GM13976 (cell line): ENCODE results near the gene PROB1.
A peak's percentile ranks its signal among the peaks of the same experiment; 100 is the strongest.

ENCODE experiments used
- DNase-seq: peaks from one replicate; pipeline ENCODE4 v3.0.0; 2012; ENCODE audit warnings: low spot score
- in situ Hi-C: fragments of 300-500 bp; cut with MboI; formaldehyde crosslinking; loops from one replicate; pipeline ENCODE4 v1.12.0; 2022; ENCODE audit warnings: low sequenced_read_pairs, mixed read lengths, inconsistent platforms; ENCODE audit not compliant: unreplicated experiment
- TF ChIP-seq, protein P1 (sequence below): IDR thresholded peaks from 2 replicates; pipeline ENCODE4 v1.5.1; 2012; ENCODE audit warnings: borderline replicate concordance, mild to moderate bottlenecking; ENCODE audit not compliant: insufficient read depth; ENCODE audit errors: extremely low read depth, missing control alignments, control extremely low read depth

Gene PROB1

DNA sequence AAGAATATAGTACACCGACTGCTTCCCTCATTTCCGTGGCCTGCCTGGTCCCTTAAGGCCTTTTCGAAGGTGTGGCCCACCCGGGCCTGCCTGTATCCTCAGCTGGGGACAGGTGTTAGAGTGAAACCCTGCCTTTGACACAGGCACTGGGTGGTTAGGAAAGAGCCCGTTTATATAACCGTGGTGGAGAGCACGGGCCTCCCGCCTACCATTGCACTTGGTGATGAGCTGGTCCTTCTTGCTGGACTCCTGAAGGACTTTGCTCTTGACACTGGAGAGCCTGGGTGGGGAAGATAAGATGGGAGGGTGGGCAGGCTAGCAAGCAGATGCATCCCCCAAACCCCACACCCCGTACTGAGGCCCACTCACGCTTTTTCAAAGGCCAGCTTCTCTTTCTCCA, 6.6 kb upstream of the PROB1 start:
- in situ Hi-C loops, result loop anchor here (25.0 kb wide), 1 partner anchor 361 kb away; no protein-coding TSS in a partner anchor
- DNase-seq, result no peak

DNA sequence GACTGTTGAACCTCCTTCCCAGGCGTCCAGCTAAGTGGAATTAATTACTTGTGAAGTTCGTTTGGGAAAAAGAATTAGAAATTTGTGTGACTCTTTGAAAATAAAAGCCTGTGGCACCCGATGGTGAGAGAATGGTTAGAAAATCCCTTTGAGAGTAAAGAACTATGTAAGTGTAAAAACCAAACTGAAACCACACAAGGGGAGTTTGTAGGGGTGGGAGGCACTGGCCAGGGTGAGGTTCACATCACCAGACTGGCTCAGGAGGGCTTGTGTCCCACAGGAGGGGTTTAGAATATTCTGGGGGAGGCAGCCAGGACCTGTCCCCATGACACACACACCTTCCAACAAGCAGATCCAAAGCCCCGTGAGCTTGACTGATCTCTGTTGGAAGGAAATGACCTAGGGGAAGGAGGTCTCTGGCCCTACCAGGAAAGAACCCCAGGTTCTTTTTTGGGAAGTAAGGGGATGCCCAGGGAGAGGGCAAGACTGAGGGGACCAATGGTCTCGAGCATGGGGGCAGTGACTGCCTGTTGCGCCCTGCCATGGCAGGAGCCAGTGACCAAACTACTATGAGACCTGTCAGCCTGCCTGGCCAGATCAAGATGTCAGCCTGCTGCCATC, 4.7 kb upstream of the PROB1 start:
- DNase-seq, result peak; percentile 80
- TF ChIP-seq, protein P1, sequence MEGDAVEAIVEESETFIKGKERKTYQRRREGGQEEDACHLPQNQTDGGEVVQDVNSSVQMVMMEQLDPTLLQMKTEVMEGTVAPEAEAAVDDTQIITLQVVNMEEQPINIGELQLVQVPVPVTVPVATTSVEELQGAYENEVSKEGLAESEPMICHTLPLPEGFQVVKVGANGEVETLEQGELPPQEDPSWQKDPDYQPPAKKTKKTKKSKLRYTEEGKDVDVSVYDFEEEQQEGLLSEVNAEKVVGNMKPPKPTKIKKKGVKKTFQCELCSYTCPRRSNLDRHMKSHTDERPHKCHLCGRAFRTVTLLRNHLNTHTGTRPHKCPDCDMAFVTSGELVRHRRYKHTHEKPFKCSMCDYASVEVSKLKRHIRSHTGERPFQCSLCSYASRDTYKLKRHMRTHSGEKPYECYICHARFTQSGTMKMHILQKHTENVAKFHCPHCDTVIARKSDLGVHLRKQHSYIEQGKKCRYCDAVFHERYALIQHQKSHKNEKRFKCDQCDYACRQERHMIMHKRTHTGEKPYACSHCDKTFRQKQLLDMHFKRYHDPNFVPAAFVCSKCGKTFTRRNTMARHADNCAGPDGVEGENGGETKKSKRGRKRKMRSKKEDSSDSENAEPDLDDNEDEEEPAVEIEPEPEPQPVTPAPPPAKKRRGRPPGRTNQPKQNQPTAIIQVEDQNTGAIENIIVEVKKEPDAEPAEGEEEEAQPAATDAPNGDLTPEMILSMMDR, result no peak
- in situ Hi-C loops, result loop anchor here (25.0 kb wide), 1 partner anchor 363 kb away; no protein-coding TSS in a partner anchor

More for the DNA sequence above, 6.6 kb upstream of the PROB1 start:
- TF ChIP-seq, protein P1, result no peak

DNA sequence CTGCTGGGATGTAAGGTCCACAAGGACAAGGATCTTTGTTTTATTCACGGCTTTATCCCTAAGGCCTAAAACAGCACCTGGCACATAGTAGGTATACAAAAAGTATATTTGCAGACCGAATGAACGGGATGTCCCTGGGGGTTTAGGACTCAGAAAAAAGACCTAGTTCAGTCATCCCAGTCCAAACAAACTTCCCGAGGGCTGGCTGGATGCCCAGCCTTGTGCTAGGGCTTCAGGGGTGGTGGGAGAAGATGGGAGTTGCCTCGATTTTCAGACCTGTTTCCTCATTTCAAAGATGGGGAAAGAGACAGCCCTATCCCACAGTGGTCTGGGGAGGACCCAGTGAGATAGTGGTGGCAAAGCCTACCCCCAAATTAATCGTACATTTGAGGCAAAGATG, 3.0 kb upstream of the PROB1 start:
- no peak for DNase-seq
- in situ Hi-C loops, result no loop called here
- TF ChIP-seq, protein P1, result no peak

DNA sequence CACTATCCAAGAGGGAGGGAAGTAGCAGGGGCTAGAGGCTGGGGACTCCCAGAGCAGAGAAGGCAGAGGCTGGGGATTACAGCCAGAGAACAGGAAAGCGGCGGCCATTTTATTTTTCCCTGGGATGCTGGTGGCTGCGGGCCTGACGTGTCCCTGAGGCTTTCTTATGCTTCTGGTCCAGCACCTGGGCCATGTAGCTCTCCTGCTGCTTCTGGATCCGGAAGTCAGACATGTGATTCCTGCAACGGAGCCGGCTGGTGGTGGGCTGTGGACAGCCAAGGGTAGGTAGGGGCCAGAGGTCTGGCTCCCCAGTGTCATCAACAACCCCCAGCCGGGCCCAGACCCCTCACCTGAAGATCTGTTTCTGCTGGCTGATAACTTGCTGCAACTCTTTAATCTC, 1.8 kb upstream of the PROB1 start:
- TF ChIP-seq, protein P1, result no peak
- in situ Hi-C loops, result no loop called here

DNA sequence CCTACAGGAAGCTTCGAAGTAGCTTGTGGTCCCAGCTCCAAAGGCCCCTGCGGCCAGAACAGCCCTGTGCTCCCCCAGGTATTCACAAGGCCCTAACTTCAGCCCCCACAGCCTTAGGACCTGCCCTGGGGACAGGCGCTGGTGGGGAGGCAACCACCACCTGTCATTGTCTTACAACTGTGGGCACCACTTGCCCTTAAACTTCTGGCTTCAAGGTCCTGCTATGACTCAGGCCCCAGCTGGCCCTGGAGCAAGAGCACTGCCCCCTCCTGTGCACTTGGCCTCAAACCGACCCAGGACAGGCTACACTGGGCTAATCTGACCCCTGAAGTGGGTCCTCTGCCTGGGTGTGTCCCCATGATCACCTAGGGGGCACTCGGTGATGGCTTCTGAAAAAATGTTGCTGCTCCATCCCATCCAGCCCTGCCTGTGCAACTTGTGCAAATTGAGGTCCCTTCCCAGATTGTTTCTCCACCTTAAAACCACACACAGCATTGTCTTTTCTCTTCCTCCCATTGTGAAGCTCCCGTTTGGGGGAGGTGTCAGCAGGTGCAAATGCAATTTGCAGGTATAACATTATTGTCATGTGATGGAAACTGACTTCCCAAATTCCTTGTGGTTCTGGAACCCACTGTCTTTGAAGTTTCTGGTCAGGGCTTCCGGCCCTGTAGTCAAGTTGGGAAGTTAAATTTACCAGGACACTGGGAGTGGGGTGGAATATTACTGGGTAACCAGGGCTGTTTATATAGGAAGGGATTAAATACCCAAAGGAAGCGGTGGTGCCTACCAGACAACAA, 1.1 kb upstream of the PROB1 start:
- in situ Hi-C loops, result no loop called here
- TF ChIP-seq, protein P1, result peak; percentile 4
- no peak for DNase-seq

More for the DNA sequence above, 1.8 kb upstream of the PROB1 start:
- no peak for DNase-seq

DNA sequence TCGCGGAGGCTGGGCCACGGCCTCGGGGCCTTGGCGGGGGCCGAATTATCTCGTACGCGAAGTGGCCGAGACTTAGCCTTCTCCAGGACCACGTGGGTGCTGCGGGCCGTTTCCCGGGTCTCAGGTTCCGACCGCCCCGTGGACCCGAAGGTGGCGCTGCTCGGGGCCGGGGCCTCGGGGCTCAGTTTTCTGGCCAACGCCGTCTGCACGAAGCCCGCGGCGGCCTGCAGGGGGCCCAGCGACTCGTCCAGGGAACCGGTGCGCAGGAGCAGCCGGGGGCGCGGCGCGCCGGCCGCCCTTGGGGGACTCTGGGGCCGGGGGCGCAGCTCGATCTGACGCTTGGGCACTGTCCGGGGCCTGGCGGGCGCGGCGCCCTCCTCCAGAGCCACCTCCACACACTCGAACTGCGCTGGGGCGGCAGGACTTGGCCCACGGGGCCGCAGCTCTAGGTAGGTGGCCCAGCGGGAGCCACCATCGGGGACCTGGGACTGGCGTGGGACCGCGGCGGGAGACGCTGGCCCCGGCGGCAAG, 716 bp downstream of the PROB1 start:
- in situ Hi-C loops, result no loop called here
- DNase-seq, result peak; percentile 80
- TF ChIP-seq, protein P1, result peak; percentile 95
